HG02885 (cell line): ENCODE data around the gene GRID1.

Experiments used
- ATAC-seq: cut with Tn5 transposase; IDR thresholded peaks from one replicate; pipeline ENCODE4 v1.9.1; 2021; ENCODE audit warnings: mild to moderate bottlenecking; ENCODE audit not compliant: unreplicated experiment, poor library complexity

The GRID1 gene

DNA sequence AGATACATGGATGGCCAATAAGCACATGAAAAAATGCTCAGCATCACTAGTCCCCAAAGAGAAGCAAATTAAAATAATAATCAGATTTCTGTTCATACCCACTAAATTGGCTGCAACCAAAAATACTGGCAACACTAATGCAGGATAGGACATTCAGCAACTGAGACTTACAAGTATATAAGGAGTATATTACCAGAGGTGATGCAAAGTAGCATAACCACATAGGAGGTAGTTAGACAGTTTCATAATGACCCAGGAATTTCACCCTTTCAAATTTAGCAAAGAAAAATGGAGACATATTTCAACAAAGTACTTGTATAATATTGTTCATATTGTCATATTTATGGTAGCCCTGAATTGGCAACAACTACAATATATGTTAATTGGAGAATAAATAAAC is 727.8 kb downstream of the GRID1 start:
- peak; percentile 67 for ATAC-seq

GRCh38 chr10:85635650-85636049 is 730.9 kb downstream of the GRID1 start:
- peak; percentile 59 for ATAC-seq

- ATAC-seq: no peak
These were observed 742.1 kb downstream of the GRID1 start for GRCh38 chr10:85624511-85624910.

DNA sequence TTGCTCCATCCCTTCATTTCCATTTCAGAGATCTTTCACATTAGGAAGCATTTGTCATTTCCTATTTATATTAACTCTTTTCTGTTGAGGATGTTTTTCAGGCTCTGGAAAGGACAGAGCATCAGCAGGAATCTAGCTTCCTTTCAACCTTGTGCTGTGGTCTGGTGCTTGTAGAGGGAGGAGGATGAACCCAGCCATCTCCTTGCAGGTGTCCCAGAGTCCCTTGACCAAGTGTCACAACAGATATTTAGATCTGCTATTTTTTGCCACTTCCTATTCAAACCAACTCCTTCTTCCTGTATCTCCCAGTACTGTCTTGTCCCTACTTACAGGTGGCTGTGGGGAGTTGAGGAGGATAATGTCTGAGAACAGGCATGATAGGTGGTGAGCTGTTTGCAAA is 742.8 kb downstream of the GRID1 start:
- no peak for ATAC-seq

- ATAC-seq: no peak
These were observed 743.3 kb downstream of the GRID1 start for GRCh38 chr10:85623342-85623741.

DNA sequence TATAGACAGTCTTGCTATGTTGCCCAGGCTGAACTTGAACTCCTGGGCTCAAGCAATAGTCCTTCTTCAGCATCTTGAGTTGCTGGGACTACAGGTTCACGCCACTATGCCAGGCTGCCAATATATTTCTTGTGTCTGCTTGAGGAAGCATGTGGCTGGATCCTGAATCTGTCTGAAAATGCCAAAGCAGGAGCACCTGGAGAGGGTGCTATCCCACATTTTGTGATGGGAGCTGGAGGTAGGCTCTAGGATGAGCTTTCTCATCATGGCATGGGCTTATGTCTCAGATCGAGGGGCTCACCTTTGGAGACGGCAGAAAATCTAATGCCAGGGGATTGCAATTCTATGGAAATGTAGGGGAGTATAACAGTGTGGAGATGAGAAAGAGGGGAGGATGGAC is 744.2 kb downstream of the GRID1 start:
- ATAC-seq: no peak

GRCh38 chr10:85621562-85621961 is 745.0 kb downstream of the GRID1 start:
- ATAC-seq: no peak

- ATAC-seq: no peak
These were observed 745.8 kb downstream of the GRID1 start for GRCh38 chr10:85620807-85621206.

- ATAC-seq: no peak
These were observed 746.8 kb downstream of the GRID1 start for GRCh38 chr10:85619832-85620231.

GRCh38 chr10:85618841-85619240 is 747.8 kb downstream of the GRID1 start:
- ATAC-seq: no peak

- no peak for ATAC-seq
These were observed 748.6 kb downstream of the GRID1 start for GRCh38 chr10:85617751-85618546.

- ATAC-seq: no peak
These were observed 751.0 kb downstream of the GRID1 start for GRCh38 chr10:85615556-85615955.

DNA sequence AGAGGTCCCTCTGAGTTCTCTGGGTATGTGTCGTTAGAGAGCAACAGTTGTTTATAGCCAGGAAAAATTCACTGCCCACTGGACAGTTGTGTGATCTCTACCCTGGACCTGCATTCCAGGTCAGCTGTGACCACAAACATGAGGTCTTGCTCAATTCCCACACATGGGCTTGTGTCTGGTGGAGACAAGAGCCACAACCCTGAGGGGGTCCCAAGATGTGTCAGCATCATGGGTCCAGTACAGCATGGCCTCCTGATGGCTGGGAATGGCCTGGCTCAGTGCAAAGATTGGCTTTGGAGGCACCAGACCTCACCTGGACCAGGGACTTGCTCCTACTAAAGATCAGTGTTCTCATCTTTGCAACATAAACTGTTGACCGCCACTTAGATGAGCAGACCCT is 751.6 kb downstream of the GRID1 start:
- no peak for ATAC-seq

GRCh38 chr10:85614566-85614965 is 752.0 kb downstream of the GRID1 start:
- ATAC-seq: no peak

DNA sequence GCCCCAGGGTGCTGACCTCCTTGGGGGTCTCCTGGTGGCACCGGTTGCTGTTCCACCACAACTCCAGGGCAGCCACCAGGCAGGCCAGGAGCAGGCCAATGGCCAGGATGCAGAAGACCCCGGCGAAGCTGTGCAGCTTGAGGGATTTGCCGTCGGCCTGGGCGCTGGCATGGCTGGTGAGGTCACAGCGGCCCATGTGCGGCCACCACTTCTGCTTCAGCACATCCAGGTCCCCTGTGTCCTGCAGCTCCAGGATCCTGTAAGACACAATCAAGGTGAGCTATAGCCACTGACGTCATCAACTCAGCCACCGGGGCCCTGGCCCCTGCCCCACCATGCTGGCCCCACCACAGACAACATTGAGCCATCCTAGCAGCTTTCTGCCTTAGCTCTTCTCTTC is 753.2 kb downstream of the GRID1 start:
- ATAC-seq: no peak

GRCh38 chr10:85612833-85613232 is 753.8 kb downstream of the GRID1 start:
- ATAC-seq: peak; percentile 57

DNA sequence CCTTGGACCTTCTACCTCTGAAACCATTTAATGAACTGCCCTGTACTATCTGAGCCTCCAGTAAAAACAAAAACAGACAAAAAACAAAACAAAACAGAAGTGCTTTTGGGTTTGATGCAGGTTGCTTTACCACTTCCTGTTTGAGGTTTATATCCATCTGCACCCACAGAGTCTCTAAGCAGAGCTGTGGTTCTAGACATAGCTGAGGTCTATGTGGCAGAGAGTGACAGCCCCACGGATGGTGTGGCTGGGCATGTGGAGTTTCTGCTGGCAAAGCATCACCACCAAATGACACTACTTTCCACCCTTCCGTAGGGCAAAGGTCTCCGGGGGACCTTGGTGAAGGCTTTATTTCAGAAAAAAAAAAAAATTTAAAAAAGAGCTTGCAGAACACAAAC is 754.2 kb downstream of the GRID1 start:
- peak; percentile 94 for ATAC-seq

GRCh38 chr10:85611746-85612377 is 754.7 kb downstream of the GRID1 start:
- peak; percentile 7 for ATAC-seq

DNA sequence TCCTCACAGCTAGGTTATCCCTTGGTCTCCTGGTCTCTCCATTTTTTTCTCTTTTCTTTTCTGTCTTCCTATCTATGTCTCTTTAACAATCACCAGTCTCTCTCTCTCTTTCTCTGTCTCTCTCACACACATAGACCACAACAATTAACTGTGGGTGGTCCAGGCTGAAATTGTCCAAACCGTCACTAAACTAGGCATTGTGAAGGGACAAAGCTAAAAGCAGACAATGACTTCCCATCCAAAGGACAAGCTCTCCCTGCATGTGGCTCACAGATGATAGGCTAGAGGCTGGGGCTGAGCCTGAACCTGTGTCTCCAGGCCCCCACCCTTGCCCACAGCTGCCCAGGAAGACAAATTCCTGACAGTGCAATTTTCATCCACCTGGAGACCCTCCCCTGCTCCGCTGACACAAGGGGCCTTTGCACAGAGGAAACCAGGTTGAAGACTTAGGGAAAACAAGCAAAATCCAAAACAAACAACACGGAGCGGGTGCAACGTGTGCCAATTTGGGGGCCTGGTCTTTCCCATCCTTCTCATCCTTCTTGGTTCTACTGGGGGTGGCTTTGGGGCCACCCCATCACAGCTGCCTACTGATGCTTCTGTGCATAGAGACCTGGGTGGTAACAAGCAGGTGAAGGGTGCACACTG is 755.4 kb downstream of the GRID1 start:
- ATAC-seq: no peak

GRCh38 chr10:85610381-85611092 is 756.1 kb downstream of the GRID1 start:
- ATAC-seq: no peak

GRCh38 chr10:85609509-85609908 is 757.1 kb downstream of the GRID1 start:
- ATAC-seq: no peak
